Keratinocyte (primary cell): ENCODE data around the gene CLMN.

Experiments
- CTCF ChIP-seq, 3 experiments: IDR thresholded peaks in 1 of 3; conservative IDR thresholded peaks in 1 of 3; optimal IDR thresholded peaks in 1 of 3; 2 replicates in 2 of 3; 3 replicates in 1 of 3; pipeline versions ENCODE3 to v1.5.1; 2011; ENCODE audit warnings: low read length in 3 of 3, mild to moderate bottlenecking in 3 of 3, moderate library complexity in 2 of 3, control low read depth in 1 of 3, inconsistent platforms in 1 of 3; ENCODE audit not compliant: insufficient read depth in 2 of 3; ENCODE audit errors: extremely low read depth in 1 of 3
- EZH2 ChIP-seq: IDR thresholded peaks from one replicate; pipeline ENCODE4 v1.6.1; 2012; ENCODE audit warnings: inconsistent platforms, mild to moderate bottlenecking, low read length, moderate library complexity

DNA sequence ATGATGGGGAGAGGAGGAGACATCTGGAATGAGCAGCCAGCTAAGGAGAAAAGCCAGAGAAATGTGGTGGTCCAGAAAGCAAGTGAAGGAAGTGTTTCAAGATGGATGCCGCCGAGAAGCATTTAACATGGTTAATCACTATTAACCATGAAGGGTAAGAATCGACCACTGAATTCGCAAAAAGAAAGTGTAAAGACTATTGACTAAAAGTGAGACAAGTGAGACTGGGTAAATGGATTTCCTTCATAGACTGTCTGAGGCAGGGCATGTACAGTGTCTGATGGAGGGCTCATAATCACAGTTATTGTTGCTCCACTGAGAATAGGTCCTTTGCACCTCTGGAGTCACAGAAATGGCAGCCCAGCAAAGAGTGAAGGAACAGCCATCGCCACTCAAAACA lies 25.3 kb upstream of the CLMN start:
- TF ChIP-seq CTCF (optimal IDR thresholded peaks at IDR 0.05 in 1 of 3, IDR thresholded peaks at IDR 0.05 in 1 of 3, conservative IDR thresholded peaks at IDR 0.05 in 1 of 3; ENCODE audit: extremely low read depth in 1 of 3, insufficient read depth in 2 of 3, low read length in 3 of 3), result no peak
- no peak for TF ChIP-seq EZH2
